SHP77 (cell line): ENCODE results near the gene PLCL1.

ENCODE experiments used
- DNase-seq, 2 experiments: peaks; one replicate each; lab custom pipeline; 2025; lab: John Stamatoyannopoulos, UW

PLCL1 gene

DNA sequence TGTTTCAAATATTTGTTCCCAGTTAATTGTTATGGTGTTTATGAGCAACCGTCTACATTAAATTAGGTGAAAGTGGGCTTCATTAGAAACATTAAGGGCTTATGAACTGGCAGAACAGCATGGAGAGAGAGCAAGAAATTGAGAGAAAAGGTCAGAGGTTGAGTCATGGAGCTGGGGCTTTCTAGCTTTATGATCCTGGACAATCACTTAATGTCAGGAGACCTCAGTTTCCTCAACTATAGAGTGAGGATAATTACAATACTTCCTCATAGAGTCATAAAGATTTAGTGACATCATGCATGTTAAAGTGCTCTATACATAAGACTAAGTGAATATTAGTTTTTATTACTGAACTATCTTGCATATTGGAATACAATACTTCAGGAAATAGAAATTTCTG, 83.9 kb downstream of the PLCL1 start:
- no peak for DNase-seq

DNA sequence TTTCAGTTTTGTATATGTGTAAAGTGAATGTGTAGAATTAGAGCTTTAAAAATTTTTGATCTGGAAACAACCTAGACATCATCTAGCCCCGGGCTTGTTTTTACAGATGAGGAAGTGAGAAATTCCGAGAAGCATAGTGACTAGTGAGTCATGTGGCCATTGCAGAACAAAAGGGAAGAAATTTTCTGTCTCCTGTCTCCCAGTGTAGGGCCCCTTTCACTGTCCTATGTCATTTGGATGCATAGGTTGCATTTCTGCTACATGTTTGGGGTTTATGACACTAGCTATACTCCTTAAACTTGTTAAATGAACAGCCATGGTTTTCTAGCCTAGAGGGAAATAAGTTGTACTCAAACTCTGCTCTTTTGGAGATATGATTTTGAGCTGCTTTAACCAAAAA, 84.6 kb downstream of the PLCL1 start:
- DNase-seq: no peak

GRCh38 chr2:197890168-197890567, 85.8 kb downstream of the PLCL1 start:
- peak in 1 of 2 experiments; percentile 5 for DNase-seq

- DNase-seq: no peak
Measured at GRCh38 chr2:197891897-197892442, 87.6 kb downstream of the PLCL1 start.

DNA sequence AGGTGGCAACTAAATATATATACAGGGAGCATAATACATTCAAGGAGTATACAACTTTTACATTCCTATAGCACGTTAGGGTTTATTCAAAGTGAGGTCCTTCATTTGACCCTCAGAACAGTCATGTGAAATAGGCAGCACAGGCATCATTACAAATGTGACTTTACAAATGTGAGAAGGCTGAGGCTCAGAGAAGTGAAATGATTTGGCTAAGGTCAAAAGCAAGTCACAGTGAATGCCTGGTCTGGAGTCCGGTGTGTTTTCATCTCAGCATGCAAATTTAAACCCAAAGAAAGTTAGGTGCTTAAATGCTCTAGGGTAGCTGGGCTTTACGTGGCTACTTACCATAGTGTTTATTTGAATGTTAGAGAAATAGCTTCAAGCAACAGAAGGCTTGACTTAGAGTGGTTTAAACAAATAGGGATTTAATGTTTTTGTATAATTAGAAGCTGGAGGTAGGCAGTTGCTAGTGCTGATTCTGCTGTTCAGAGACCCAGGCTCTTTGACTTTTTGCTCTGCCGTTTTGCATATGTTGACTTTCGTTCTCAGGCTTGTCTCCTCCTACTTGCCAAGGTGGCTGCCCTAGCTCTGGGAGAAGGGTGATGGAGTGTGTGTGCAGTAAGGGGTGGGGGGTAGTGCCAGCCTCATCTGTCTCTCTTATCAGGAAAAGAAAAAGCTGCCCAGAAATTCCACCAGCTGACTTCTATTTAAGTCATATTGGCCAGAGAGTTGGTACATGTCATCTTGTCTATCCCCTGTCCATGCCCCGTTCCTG, 89.2 kb downstream of the PLCL1 start:
- DNase-seq: no peak

DNA sequence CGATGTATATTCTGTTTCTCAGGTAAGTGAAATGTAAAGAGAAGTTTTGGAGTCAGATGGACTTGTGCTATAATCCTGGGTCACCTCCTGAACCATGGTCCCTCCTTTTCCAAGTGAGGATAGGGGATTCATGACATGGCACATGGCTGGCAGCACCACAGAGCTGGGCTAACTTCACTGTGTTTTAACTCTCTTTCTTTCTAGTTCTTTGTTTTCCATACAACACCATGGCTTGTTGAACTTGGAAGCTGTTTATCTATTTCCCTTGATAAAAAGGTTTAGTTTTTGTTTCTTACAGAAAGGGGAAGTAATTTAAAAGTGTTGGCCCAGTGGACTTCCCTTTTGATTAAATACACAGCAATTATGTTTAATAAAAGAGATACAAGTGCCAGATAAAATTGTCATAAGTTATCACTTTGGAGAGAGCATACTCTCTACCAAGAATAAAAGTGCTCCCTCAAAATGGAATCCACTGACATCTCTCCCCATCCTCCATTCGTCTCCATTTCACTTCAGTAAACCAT, 90.4 kb downstream of the PLCL1 start:
- no peak for DNase-seq

DNA sequence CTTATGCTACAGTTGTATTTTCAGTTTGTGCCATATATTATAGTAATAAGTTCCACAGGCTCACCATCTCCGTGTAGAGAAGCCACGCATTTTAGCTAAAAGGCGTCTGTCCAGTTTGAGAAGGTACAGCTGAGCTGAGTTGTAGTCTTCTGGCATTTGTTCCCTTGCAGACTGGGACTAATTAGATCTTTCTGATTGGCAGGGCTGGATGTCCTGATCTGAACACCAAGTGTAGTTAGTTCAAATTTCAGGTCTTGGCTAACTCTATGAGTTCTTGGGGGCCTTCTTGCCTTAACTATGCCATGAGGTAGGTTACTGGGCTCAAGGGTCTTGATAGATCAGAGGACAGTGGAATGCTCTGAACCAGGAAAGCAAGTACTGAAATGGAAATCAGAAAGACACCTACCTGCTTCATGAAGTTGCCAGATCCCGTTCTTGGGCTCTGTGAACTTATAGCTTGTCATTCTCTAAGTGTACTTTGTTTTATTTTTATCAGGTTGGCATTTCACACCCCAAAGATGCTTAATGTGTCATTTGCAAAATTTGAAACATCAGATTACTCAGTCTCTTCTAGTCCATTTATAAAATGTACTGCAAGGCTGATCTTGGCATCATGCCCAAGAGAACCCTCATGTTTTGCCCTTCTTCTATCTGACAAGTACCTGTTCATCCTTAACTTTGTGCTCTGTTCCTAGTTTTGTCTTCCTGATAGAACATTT, 93.7 kb downstream of the PLCL1 start:
- DNase-seq: no peak

- no peak for DNase-seq
Measured at GRCh38 chr2:197904446-197904845, 100.1 kb downstream of the PLCL1 start.

DNA sequence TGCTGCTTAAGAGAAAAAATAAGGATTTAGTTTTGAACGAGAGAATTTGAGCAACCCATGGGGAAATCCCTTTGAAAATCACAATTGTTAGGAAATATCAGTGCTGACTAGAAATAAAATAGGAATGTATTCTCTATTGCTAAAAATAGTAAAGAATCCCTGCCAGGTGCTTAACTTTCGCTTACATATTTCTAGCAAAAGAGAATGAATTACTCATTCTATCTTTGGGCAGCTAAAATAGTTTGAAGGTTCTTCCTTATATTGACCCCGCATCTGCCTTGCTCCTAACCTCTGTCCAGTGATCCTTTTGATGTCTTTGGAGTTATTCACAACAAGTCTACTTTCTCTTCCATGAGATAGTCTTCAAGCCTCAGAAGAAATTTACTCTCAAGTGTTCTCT, 103.8 kb downstream of the PLCL1 start:
- DNase-seq: no peak

GRCh38 chr2:197908990-197909776, 104.8 kb downstream of the PLCL1 start:
- no peak for DNase-seq

GRCh38 chr2:197911667-197912066, 107.3 kb downstream of the PLCL1 start:
- DNase-seq: no peak

- DNase-seq: no peak
Measured at GRCh38 chr2:197913084-197913483, 108.7 kb downstream of the PLCL1 start.

DNA sequence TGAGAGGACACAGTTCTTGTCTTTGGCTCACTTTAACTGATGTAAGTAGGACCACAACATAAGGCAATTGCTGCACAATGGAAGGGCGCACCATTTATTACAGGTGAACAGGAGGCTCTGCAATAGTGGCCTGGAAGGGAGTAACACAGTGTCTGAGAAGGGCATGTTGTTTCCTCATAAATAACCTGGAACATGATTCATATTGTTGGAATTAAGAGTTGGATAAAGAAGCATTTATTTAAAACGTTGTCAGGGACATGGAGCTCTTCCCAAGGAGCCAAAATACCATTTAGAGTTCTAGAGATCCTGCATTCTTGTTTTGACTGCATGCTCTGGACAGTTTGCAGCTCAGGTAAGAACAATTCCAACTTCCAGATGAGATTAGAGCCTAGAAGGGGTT, 110.4 kb downstream of the PLCL1 start:
- DNase-seq: no peak

DNA sequence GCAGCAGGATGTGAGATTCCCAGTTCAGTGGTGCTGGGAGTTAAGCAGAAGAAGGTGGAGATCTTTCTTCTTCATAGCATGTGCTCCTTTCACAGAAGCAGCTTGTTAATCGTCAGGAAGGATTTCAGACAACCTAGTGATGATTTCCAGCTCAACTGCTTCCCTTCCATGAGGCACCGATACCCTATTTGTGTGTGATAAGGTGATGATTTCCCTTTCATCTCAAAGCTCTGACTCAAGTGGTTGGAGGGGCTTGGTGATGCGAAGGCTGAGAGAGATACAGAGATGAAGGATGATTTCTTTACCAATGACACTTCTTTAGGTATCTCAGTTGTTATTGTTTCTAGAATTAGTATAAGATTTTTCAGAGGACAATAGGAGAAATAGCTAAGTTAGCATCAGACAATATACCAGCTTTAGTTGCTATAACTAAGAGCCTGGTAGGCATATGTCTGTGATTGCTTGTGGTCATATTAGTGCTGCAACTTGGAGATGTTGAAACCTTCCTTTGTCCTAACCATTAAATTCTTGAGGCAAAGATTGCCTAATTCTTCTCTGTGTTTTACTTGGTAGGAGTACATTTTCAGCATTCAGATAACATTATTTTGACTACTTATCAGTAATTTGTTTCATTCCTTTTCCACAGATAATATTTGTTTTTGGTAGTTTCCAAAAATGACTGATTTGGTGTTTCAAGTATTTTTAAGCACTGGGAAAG, 111.3 kb downstream of the PLCL1 start:
- no peak for DNase-seq

- DNase-seq: no peak
Measured at GRCh38 chr2:197919487-197919886, 115.1 kb downstream of the PLCL1 start.

DNA sequence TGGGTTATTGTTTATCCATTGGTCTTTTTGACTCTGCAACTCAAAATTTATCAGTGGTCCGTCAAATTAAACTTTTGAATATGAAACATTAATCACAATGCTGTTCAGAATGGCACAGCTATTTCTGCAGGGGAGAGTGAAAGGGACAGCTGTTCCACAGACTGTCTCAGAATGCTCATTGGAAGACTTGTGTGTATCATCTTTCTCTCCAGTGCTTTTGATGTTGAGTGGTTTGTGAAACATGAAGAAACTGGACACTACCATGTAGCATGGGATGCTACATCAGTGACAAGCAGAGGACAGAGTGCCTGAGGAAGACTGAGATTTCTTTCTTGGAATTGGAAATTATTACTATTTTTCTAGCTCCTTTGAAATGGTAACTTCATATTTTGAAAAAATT, 115.7 kb downstream of the PLCL1 start:
- no peak for DNase-seq

DNA sequence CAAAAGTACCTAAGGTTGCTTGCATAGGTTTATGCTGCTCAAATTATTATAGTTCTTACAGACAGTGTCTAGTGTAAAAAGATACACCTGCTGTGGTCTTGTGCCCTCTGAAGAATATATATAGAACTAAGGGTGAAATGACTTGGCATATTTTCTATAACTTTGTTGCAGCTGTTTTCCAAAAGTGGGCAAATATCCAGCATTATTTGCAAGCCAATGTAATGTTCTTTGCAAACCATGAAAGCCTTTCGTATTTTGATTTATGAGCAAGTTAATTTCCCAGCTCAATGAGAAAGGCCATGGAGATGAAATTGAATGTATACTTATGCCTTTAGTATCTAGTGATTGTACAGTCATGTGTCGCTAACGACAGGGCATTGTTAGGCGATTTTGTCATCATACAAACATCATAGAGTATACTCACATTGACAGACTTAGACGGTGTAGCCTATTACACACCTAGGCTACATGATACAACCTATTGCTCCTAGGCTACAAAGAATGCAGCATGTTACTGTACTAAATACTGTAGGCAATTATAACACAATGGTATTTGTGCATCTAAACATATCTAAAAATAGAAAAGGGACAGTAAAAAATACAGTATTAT, 116.3 kb downstream of the PLCL1 start:
- DNase-seq: no peak

- DNase-seq: no peak
Measured at GRCh38 chr2:197924483-197924882, 120.1 kb downstream of the PLCL1 start.

DNA sequence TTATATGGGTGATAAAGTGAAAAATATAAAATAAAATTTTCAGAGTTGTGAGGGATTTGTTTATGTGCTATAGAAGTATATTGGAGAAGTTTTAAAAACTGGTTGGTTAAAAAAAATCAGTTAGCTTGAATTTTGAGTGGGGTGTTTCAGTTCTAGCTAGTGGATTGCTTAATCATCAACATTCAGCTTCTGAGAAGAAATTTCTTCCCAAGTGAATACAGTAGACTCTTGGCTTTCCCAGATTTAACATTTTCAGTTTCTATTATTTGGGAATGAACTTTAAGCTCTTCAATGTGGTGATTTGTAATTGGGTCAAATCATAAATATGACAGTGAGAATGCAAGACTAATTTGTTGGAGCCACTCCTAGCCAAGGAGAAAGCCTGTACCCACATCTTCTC, 120.8 kb downstream of the PLCL1 start:
- DNase-seq: no peak

- DNase-seq: no peak
Measured at GRCh38 chr2:197925976-197926375, 121.6 kb downstream of the PLCL1 start.

- DNase-seq: no peak
Measured at GRCh38 chr2:197926673-197927072, 122.3 kb downstream of the PLCL1 start.
